ENCODE data around the gene SLC20A1.

SLC20A1 gene

DNA sequence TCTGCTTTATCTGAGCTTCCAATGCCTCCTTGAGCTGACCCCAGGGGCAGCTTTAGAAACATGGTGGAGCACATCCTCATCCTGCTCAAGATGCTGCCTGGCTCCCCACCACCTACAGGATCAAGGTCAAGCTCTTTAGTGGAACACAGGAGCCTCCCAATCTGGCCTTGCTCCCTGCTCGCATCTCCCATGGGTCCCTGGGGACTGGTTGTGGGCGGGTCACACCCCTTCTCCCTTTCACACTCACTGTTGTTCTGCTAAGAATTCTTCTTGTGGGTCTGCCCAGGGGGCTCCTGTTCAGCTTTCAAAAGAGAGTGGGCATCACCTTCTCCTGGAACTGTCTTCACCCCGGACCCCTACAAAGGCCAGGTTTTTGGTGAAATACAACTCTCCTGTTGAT is 66.7 kb downstream of the SLC20A1 start:
- DNase-seq, result no peak

GRCh38 chr2:112712903-112713584 is 67.3 kb downstream of the SLC20A1 start:
- DNase-seq, result no peak
